Measurements from ENCODE around the gene TNNT1.

The TNNT1 gene

DNA sequence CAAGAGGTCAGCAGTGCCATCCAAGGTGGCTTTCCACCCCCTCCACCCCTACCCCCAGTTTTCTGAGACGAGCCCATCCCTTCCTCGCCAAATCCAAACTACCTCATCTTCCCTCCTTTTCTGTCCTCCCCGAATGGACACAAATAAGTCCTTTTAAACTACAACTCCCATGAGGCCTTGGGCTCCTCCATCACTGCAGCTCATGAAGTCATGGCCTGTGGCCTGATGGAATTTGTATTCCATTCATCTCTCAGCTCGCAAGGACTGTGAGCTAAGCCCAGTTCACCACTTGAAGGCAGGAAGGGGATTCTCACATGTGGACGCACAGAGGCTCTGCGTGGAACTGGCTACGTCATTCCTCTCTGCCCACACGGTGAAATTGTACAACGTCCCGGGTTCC lies 47.8 kb upstream of the TNNT1 start:
- peaks cover 5% of the 10 kb centered on the region; the same call in 1 of the 2 replicates for H4K20me1 ChIP-seq (ENCODE audit: insufficient read depth, low read length)
- no peak overlapping the region for H3K9ac ChIP-seq (ENCODE audit: low read depth, low read length)
- no peaks in the 10 kb centered on the region for H3K27me3 ChIP-seq (ENCODE audit: insufficient read depth, low read length, poor library complexity)
- H2AFZ ChIP-seq (ENCODE audit: low read depth, low read length), result no peak overlapping the region
- H3K36me3 ChIP-seq (ENCODE audit: insufficient read depth, low read length), result no peaks in the 10 kb centered on the region
- no peak overlapping the region for H3K4me2 ChIP-seq (ENCODE audit: insufficient read depth, low read length)
- DNase-seq, result no peak
- no peaks in the 10 kb centered on the region for H3K79me2 ChIP-seq (ENCODE audit: insufficient read depth, low read length)
- TF ChIP-seq CTCF (IDR thresholded peaks at IDR 0.05; ENCODE audit: borderline replicate concordance, extremely low read depth, low read length, poor library complexity, severe bottlenecking) (no peak), EZH2 (IDR thresholded peaks at IDR 0.05; ENCODE audit: borderline replicate concordance, low read depth, low read length, severe bottlenecking) (no peak)
- no peak overlapping the region for H3K4me3 ChIP-seq (ENCODE audit: low read depth in 1 of 2, low read length in 2 of 2)
- H3K4me1 ChIP-seq (ENCODE audit: insufficient read depth, low read length), result no peaks in the 10 kb centered on the region
- no peak overlapping the region for H3K27ac ChIP-seq (ENCODE audit: low read length)
- ATAC-seq (ENCODE audit: insufficient read depth, low read depth), result no peak
- no peaks in the 10 kb centered on the region for H3K9me3 ChIP-seq (ENCODE audit: insufficient read depth, low read length, severe bottlenecking)

- H4K20me1 ChIP-seq (ENCODE audit: insufficient read depth, low read length), result peaks cover under 1% of the 10 kb centered on the region; the same call in 1 of the 2 replicates
- no peak for TF ChIP-seq EZH2 (IDR thresholded peaks at IDR 0.05; ENCODE audit: borderline replicate concordance, low read depth, low read length, severe bottlenecking)
- TF ChIP-seq CTCF (IDR thresholded peaks at IDR 0.05; ENCODE audit: borderline replicate concordance, extremely low read depth, low read length, poor library complexity, severe bottlenecking), result no peak
- DNase-seq (no peak), ATAC-seq (ENCODE audit: insufficient read depth, low read depth) (no peak)
- no peak overlapping the region for H3K4me3 ChIP-seq (ENCODE audit: low read depth in 1 of 2, low read length in 2 of 2)
- H3K27me3 ChIP-seq (ENCODE audit: insufficient read depth, low read length, poor library complexity), result no peaks in the 10 kb centered on the region
- no peak overlapping the region for H3K9ac ChIP-seq (ENCODE audit: low read depth, low read length)
- H3K4me2 ChIP-seq (ENCODE audit: insufficient read depth, low read length), result no peak overlapping the region
- no peaks in the 10 kb centered on the region for H3K36me3 ChIP-seq (ENCODE audit: insufficient read depth, low read length)
- H3K9me3 ChIP-seq (ENCODE audit: insufficient read depth, low read length, severe bottlenecking), result no peaks in the 10 kb centered on the region
- no peaks in the 10 kb centered on the region for H3K4me1 ChIP-seq (ENCODE audit: insufficient read depth, low read length)
- no peak overlapping the region for H3K27ac ChIP-seq (ENCODE audit: low read length)
- no peaks in the 10 kb centered on the region for H3K79me2 ChIP-seq (ENCODE audit: insufficient read depth, low read length)
- no peak overlapping the region for H2AFZ ChIP-seq (ENCODE audit: low read depth, low read length)
Observed at GRCh38 chr19:55193481-55193880, 44.5 kb upstream of the TNNT1 start.

DNA sequence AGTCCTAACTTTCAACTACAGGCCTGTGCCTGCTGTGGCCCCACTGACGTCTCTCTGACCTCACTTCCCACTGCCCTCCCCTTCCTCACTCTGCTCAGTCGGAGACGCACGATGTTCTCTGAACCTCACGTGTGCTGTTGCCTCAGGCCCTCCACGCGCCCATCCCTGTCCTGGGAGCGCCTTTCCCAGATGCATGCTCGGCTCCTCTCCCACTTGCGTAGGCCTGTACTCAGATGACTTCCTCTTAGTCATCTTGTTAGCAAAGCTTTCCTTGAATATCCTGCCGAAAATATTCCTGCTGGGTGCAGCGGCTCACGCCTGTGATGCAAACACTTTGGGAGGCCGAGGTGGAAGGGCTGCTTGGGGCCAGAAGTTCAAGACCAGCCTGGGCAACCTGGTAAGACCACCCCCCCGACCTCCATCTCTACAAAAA lies 40.4 kb upstream of the TNNT1 start:
- no peaks in the 10 kb centered on the region for H3K79me2 ChIP-seq (ENCODE audit: insufficient read depth, low read length)
- TF ChIP-seq CTCF (IDR thresholded peaks at IDR 0.05; ENCODE audit: borderline replicate concordance, extremely low read depth, low read length, poor library complexity, severe bottlenecking) (no peak), EZH2 (IDR thresholded peaks at IDR 0.05; ENCODE audit: borderline replicate concordance, low read depth, low read length, severe bottlenecking) (no peak)
- H3K4me1 ChIP-seq (ENCODE audit: insufficient read depth, low read length), result no peaks in the 10 kb centered on the region
- H3K9ac ChIP-seq (ENCODE audit: low read depth, low read length), result no peak overlapping the region
- no peak overlapping the region for H3K27ac ChIP-seq (ENCODE audit: low read length)
- H4K20me1 ChIP-seq (ENCODE audit: insufficient read depth, low read length), result peaks cover 5% of the 10 kb centered on the region
- no peaks in the 10 kb centered on the region for H3K9me3 ChIP-seq (ENCODE audit: insufficient read depth, low read length, severe bottlenecking)
- no peak for DNase-seq
- no peaks in the 10 kb centered on the region for H3K36me3 ChIP-seq (ENCODE audit: insufficient read depth, low read length)
- no peaks in the 10 kb centered on the region for H3K27me3 ChIP-seq (ENCODE audit: insufficient read depth, low read length, poor library complexity)
- no peak for ATAC-seq (ENCODE audit: insufficient read depth, low read depth)
- no peak overlapping the region for H3K4me3 ChIP-seq (ENCODE audit: low read depth in 1 of 2, low read length in 2 of 2)
- H2AFZ ChIP-seq (ENCODE audit: low read depth, low read length), result no peak overlapping the region
- no peak overlapping the region for H3K4me2 ChIP-seq (ENCODE audit: insufficient read depth, low read length)

GRCh38 chr19:55188625-55189024 lies 39.6 kb upstream of the TNNT1 start:
- Histone ChIP-seq H3K4me2 (ENCODE audit: insufficient read depth, low read length) (no peak overlapping the region), H3K9ac (ENCODE audit: low read depth, low read length) (no peak overlapping the region), H3K4me3 (ENCODE audit: low read depth in 1 of 2, low read length in 2 of 2) (no peak overlapping the region), H3K9me3 (ENCODE audit: insufficient read depth, low read length, severe bottlenecking) (no peaks in the 10 kb centered on the region), H3K27me3 (ENCODE audit: insufficient read depth, low read length, poor library complexity) (no peaks in the 10 kb centered on the region), H3K4me1 (ENCODE audit: insufficient read depth, low read length) (no peaks in the 10 kb centered on the region), H2AFZ (ENCODE audit: low read depth, low read length) (no peak overlapping the region), H3K27ac (ENCODE audit: low read length) (no peak overlapping the region), H3K79me2 (ENCODE audit: insufficient read depth, low read length) (no peaks in the 10 kb centered on the region), H3K36me3 (ENCODE audit: insufficient read depth, low read length) (no peaks in the 10 kb centered on the region), H4K20me1 (ENCODE audit: insufficient read depth, low read length) (peaks cover 7% of the 10 kb centered on the region)
- TF ChIP-seq EZH2 (IDR thresholded peaks at IDR 0.05; ENCODE audit: borderline replicate concordance, low read depth, low read length, severe bottlenecking) (no peak), CTCF (IDR thresholded peaks at IDR 0.05; ENCODE audit: borderline replicate concordance, extremely low read depth, low read length, poor library complexity, severe bottlenecking) (no peak)
- ATAC-seq (ENCODE audit: insufficient read depth, low read depth), result no peak
- no peak for DNase-seq
